ENCODE measurements around the gene CELF5. TPM values are rescaled to one million over a fixed set of nuclear protein-coding genes. Genes with fewer than 3 reads are reported as not detected.

The CELF5 gene
- total RNA-seq, 2 experiments from 2014 or later = 0.13 TPM; not detected in 1

- Histone ChIP-seq H3K79me2 (ENCODE audit: insufficient read depth, low read depth, low read length) (no peaks in the 10 kb centered on the region), H3K4me3 (ENCODE audit: low read depth, low read length, poor library complexity, severe bottlenecking) (no peak overlapping the region), H3K27ac (ENCODE audit: low read depth, low read length, poor library complexity, severe bottlenecking) (no peak overlapping the region), H3K36me3 (ENCODE audit: insufficient read depth, low read length) (no peaks in the 10 kb centered on the region), H3K9me2 (ENCODE audit: insufficient read depth, low read length) (no peaks in the 10 kb centered on the region), H3K4me2 (ENCODE audit: low read length) (no peak overlapping the region), H4K20me1 (ENCODE audit: insufficient read depth, low read length) (no peaks in the 10 kb centered on the region), H3K4me1 (ENCODE audit: insufficient read depth, low read length, poor library complexity, severe bottlenecking) (no peaks in the 10 kb centered on the region), H2AFZ (ENCODE audit: low read length) (no peak overlapping the region), H3K9me3 (ENCODE audit: low read length) (no peaks in the 10 kb centered on the region)
- no peak for DNase-seq (ENCODE audit: low spot score)
- CTCF ChIA-PET (ENCODE audit: unreplicated experiment) = no interaction called here
- intact Hi-C loops (cut with micrococcal nuclease; ENCODE audit: unreplicated experiment) = no loop called here
- no TSS peak for BruUV-seq (replicated peaks)
- TF ChIP-seq EZH2phosphoT487 (IDR thresholded peaks at IDR 0.05; ENCODE audit: borderline replicate concordance, low read depth, low read length) = no peak
- no peak for TF ChIP-seq CTCF (conservative IDR thresholded peaks at IDR 0.05; ENCODE audit: low read length)
- POLR2A ChIA-PET = interaction anchor here (0.6 kb wide), 1 partner anchor 39 kb away, joined by 3 read pairs; no protein-coding TSS in a partner anchor
These were observed 1.8 kb upstream of the CELF5 start for GRCh38 chr19:3222709-3223108.

- POLR2A ChIA-PET = no interaction called here
- TF ChIP-seq EZH2phosphoT487 (IDR thresholded peaks at IDR 0.05; ENCODE audit: borderline replicate concordance, low read depth, low read length) (no peak), CTCF (conservative IDR thresholded peaks at IDR 0.05; ENCODE audit: low read length) (no peak)
- H3K36me3 ChIP-seq (ENCODE audit: insufficient read depth, low read length) = no peaks in the 10 kb centered on the region
- intact Hi-C loops (cut with micrococcal nuclease; ENCODE audit: unreplicated experiment) = no loop called here
- DNase-seq (ENCODE audit: low spot score) = no peak
- no peak overlapping the region for H3K27ac ChIP-seq (ENCODE audit: low read depth, low read length, poor library complexity, severe bottlenecking)
- H3K4me1 ChIP-seq (ENCODE audit: insufficient read depth, low read length, poor library complexity, severe bottlenecking) = peaks cover 6% of the 10 kb centered on the region
- H3K9me3 ChIP-seq (ENCODE audit: low read length) = no peaks in the 10 kb centered on the region
- H3K4me2 ChIP-seq (ENCODE audit: low read length) = no peak overlapping the region
- no TSS peak for BruUV-seq (replicated peaks)
- H4K20me1 ChIP-seq (ENCODE audit: insufficient read depth, low read length) = no peaks in the 10 kb centered on the region
- H3K79me2 ChIP-seq (ENCODE audit: insufficient read depth, low read depth, low read length) = no peaks in the 10 kb centered on the region
- no peaks in the 10 kb centered on the region for H3K9me2 ChIP-seq (ENCODE audit: insufficient read depth, low read length)
- H3K4me3 ChIP-seq (ENCODE audit: low read depth, low read length, poor library complexity, severe bottlenecking) = no peak overlapping the region
- CTCF ChIA-PET (ENCODE audit: unreplicated experiment) = no interaction called here
- no peak overlapping the region for H2AFZ ChIP-seq (ENCODE audit: low read length)
These were observed 666 bp downstream of the CELF5 start for GRCh38 chr19:3225169-3225485.

GRCh38 chr19:3225677-3226093 is 1.2 kb downstream of the CELF5 start:
- H3K79me2 ChIP-seq (ENCODE audit: insufficient read depth, low read depth, low read length) = no peaks in the 10 kb centered on the region
- H2AFZ ChIP-seq (ENCODE audit: low read length) = no peak overlapping the region
- H3K27ac ChIP-seq (ENCODE audit: low read depth, low read length, poor library complexity, severe bottlenecking) = no peak overlapping the region
- intact Hi-C loops (cut with micrococcal nuclease; ENCODE audit: unreplicated experiment) = no loop called here
- H3K4me1 ChIP-seq (ENCODE audit: insufficient read depth, low read length, poor library complexity, severe bottlenecking) = peaks cover 6% of the 10 kb centered on the region
- H4K20me1 ChIP-seq (ENCODE audit: insufficient read depth, low read length) = no peaks in the 10 kb centered on the region
- POLR2A ChIA-PET = no interaction called here
- CTCF ChIA-PET (ENCODE audit: unreplicated experiment) = no interaction called here
- H3K4me3 ChIP-seq (ENCODE audit: low read depth, low read length, poor library complexity, severe bottlenecking) = no peak overlapping the region
- H3K9me2 ChIP-seq (ENCODE audit: insufficient read depth, low read length) = no peaks in the 10 kb centered on the region
- BruUV-seq (replicated peaks) = no TSS peak
- TF ChIP-seq EZH2phosphoT487 (IDR thresholded peaks at IDR 0.05; ENCODE audit: borderline replicate concordance, low read depth, low read length) (no peak), CTCF (conservative IDR thresholded peaks at IDR 0.05; ENCODE audit: low read length) (no peak)
- H3K9me3 ChIP-seq (ENCODE audit: low read length) = no peaks in the 10 kb centered on the region
- H3K36me3 ChIP-seq (ENCODE audit: insufficient read depth, low read length) = no peaks in the 10 kb centered on the region
- DNase-seq (ENCODE audit: low spot score) = no peak
- H3K4me2 ChIP-seq (ENCODE audit: low read length) = no peak overlapping the region

Measured in OCI-LY7 (cell line).